ENCODE results near the gene MICALL1.
"Not testable (repeated sequence)": the region's sequence is repeated elsewhere in the genome, so short reads cannot be mapped to it uniquely, and the experiment has no call there.

Gene MICALL1

GRCh38 chr22:37931893-37932389 lies 25.8 kb downstream of the MICALL1 start:
- DNase-seq: no peak

GRCh38 chr22:37932401-37932800 lies 26.3 kb downstream of the MICALL1 start:
- DNase-seq: no peak

GRCh38 chr22:37932821-37933578 lies 26.9 kb downstream of the MICALL1 start:
- no peak for DNase-seq

- DNase-seq: peak; percentile 96
Measured at GRCh38 chr22:37933711-37934376, 27.7 kb downstream of the MICALL1 start.

- peak; percentile 58 for DNase-seq
Measured at GRCh38 chr22:37940698-37941376, 34.7 kb downstream of the MICALL1 start.

- no peak for DNase-seq
Measured at GRCh38 chr22:37942133-37942532, 36.0 kb downstream of the MICALL1 start.

- DNase-seq: no peak
Measured at GRCh38 chr22:37943136-37943824, 37.2 kb downstream of the MICALL1 start.

- DNase-seq: no peak
Measured at GRCh38 chr22:37943825-37944198, 37.7 kb downstream of the MICALL1 start.

- DNase-seq: not testable (repeated sequence)
Measured at GRCh38 chr22:37944423-37944822, 38.3 kb downstream of the MICALL1 start.

GRCh38 chr22:37947142-37947795 lies 41.2 kb downstream of the MICALL1 start:
- DNase-seq: not testable (repeated sequence)

GRCh38 chr22:37951305-37951704 lies 45.2 kb downstream of the MICALL1 start:
- DNase-seq: peak; percentile 34

GRCh38 chr22:37952629-37953028 lies 46.5 kb downstream of the MICALL1 start:
- DNase-seq: not testable (repeated sequence)

- no peak for DNase-seq
Measured at GRCh38 chr22:37953062-37953436, 47.0 kb downstream of the MICALL1 start.

- DNase-seq: peak; percentile 99
Measured at GRCh38 chr22:37953437-37954179, 47.5 kb downstream of the MICALL1 start, which contains the start of the genes C22orf23 and POLR2F. C22orf23 (minus strand) TSS chr22:37953601; CDS start chr22:37953149, 452 bp downstream. POLR2F (plus strand) TSS chr22:37953699; CDS start chr22:37953788, 89 bp downstream.

- no peak for DNase-seq
Measured at GRCh38 chr22:37954686-37955085, 48.6 kb downstream of the MICALL1 start.

GRCh38 chr22:37955825-37956397 lies 49.8 kb downstream of the MICALL1 start:
- DNase-seq: not testable (repeated sequence)

GRCh38 chr22:37957232-37957631 lies 51.1 kb downstream of the MICALL1 start:
- no peak for DNase-seq

- DNase-seq: no peak
Measured at GRCh38 chr22:37959231-37959825, 53.2 kb downstream of the MICALL1 start.

- no peak for DNase-seq
Measured at GRCh38 chr22:37961062-37961461, 55.0 kb downstream of the MICALL1 start.

GRCh38 chr22:37965940-37966664 lies 60.0 kb downstream of the MICALL1 start:
- DNase-seq: no peak

Data from hematopoietic multipotent progenitor cell treated with erythropoietin and hydrocortisone succinate and interleukin-3 and kit ligand, for 4 days (in vitro differentiated cells).